Measurements from ENCODE around the gene NFE2L3. TPM values are rescaled to one million over a fixed set of nuclear protein-coding genes. Genes with fewer than 3 reads are reported as not detected.
A peak's percentile ranks its signal among the peaks of the same experiment; 100 is the strongest.

NFE2L3 gene
- total and polyA plus RNA-seq, 2 donors (not counting 1 experiment from before 2014, with no cell fraction given), result 1.4 to 1.6 TPM

DNA sequence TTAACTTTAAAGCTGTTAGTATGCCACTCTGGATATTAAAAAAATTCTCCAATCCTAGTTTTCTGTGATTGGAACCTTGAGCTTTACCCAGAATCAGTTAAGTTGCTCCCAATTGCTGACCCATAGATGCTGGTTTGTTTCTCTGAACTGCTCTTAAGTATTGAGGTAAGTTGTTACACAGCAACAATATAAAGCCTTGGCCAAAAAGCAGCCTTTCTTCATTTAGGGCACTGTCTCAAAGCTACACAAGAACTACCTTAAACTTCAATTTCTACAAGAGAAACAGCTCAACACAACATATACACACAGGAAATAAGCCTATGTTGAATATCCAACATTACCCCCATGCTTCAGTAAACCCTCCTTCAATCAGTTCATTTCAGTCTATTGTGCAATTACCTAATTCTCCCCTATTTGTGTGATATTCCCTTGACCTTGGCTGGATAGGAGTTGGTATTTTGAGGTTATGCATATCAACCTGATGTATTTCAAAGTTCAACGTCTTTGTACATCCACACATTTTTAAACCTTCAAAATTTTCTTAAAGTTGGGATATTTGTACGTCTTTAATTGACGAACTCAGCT lies 37.1 kb downstream of the NFE2L3 start:
- peak overlapping the region in 1 of 2 donors; percentile 12 for H3K27ac ChIP-seq (ENCODE audit: low read length in 2 of 2)
- no peak overlapping the region for H3K4me2 ChIP-seq (replicated peaks; ENCODE audit: low read depth, low read length, poor library complexity, severe bottlenecking)
- no peak overlapping the region for H3K4me3 ChIP-seq (ENCODE audit: control extremely low read depth in 1 of 5, extremely low read depth in 1 of 5, insufficient read depth in 1 of 5, low read depth in 2 of 5, low read length in 4 of 5)
- H3K9me3 ChIP-seq (ENCODE audit: control extremely low read depth in 1 of 3, control insufficient read depth in 2 of 3, insufficient read depth in 1 of 3, low read length in 2 of 3), result no peaks in the 10 kb centered on the region
- no peaks in the 10 kb centered on the region for H3K27me3 Mint-ChIP-seq
- H3K9me3 Mint-ChIP-seq (ENCODE audit: insufficient read depth), result no peaks in the 10 kb centered on the region
- peaks cover 36% of the 10 kb centered on the region for H3K79me2 ChIP-seq (ENCODE audit: control insufficient read depth, insufficient read depth, low read length)
- no peak overlapping the region for H2AFZ ChIP-seq (ENCODE audit: insufficient read depth, low read depth, low read length, poor library complexity, severe bottlenecking)
- H3K27me3 ChIP-seq (replicated peaks in 1 of 4; ENCODE audit: control extremely low read depth in 1 of 4, control insufficient read depth in 3 of 4, insufficient read depth in 4 of 4, low read length in 3 of 4), result no peaks in the 10 kb centered on the region
- ChIA-PET POLR2A (interaction anchor here (0.9 to 3.7 kb wide), 3 partner anchors 8 to 75 kb away, joined by 3 to 15 read pairs (median 3); partner anchors contain the start of genes CBX3 and HNRNPA2B1), CTCF (interaction anchor here (0.5 to 3.3 kb wide), 8 partner anchors 9 to 930 kb away, joined by 3 to 33 read pairs (median 8); partner anchors contain the start of gene NFE2L3)
- H3K4me3 Mint-ChIP-seq, result no peak overlapping the region
- peaks cover 6 to 56% of the 10 kb centered on the region in 2 experiments for H3K36me3 ChIP-seq (replicated peaks in 1 of 2; ENCODE audit: control extremely low read depth in 1 of 2, control insufficient read depth in 1 of 2, extremely low read depth in 1 of 2, insufficient read depth in 2 of 2, low read length in 1 of 2)
- no peak for ATAC-seq (ENCODE audit: low read depth)
- intact Hi-C loops (cut with micrococcal nuclease), result loop anchor here (1.0 to 2.0 kb wide), 2 partner anchors 8 to 14 kb away; no protein-coding TSS in a partner anchor
- peaks cover 29 to 30% of the 10 kb centered on the region in 2 donors for H3K4me1 ChIP-seq (ENCODE audit: control insufficient read depth in 2 of 2, insufficient read depth in 2 of 2, low read length in 2 of 2)
- H3K9ac ChIP-seq (ENCODE audit: low read length), result no peak overlapping the region
- peak overlapping the region; percentile 27 for H3K27ac Mint-ChIP-seq
- TF ChIP-seq, protein P1, sequence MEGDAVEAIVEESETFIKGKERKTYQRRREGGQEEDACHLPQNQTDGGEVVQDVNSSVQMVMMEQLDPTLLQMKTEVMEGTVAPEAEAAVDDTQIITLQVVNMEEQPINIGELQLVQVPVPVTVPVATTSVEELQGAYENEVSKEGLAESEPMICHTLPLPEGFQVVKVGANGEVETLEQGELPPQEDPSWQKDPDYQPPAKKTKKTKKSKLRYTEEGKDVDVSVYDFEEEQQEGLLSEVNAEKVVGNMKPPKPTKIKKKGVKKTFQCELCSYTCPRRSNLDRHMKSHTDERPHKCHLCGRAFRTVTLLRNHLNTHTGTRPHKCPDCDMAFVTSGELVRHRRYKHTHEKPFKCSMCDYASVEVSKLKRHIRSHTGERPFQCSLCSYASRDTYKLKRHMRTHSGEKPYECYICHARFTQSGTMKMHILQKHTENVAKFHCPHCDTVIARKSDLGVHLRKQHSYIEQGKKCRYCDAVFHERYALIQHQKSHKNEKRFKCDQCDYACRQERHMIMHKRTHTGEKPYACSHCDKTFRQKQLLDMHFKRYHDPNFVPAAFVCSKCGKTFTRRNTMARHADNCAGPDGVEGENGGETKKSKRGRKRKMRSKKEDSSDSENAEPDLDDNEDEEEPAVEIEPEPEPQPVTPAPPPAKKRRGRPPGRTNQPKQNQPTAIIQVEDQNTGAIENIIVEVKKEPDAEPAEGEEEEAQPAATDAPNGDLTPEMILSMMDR (IDR thresholded peaks at IDR 0.05), result no peak
- no peak for TF ChIP-seq EZH2 (IDR thresholded peaks at IDR 0.05; ENCODE audit: borderline replicate concordance, insufficient read depth, low read depth, low read length, poor library complexity, severe bottlenecking)
- H4K20me1 ChIP-seq (ENCODE audit: control insufficient read depth, insufficient read depth, low read length, poor library complexity, severe bottlenecking), result peaks cover 62% of the 10 kb centered on the region
- no CpG with 5 or more reads among the region's 3 CpGs for WGBS (ENCODE audit: insufficient coverage)
- H3K4me1 Mint-ChIP-seq, result peaks cover 89% of the 10 kb centered on the region
- DNase-seq, result no peak

- Histone ChIP-seq H3K36me3 (replicated peaks in 1 of 2; ENCODE audit: control extremely low read depth in 1 of 2, control insufficient read depth in 1 of 2, extremely low read depth in 1 of 2, insufficient read depth in 2 of 2, low read length in 1 of 2) (peaks cover 6 to 63% of the 10 kb centered on the region in 2 experiments), H3K9ac (ENCODE audit: low read length) (no peak overlapping the region), H3K79me2 (ENCODE audit: control insufficient read depth, insufficient read depth, low read length) (peaks cover 42% of the 10 kb centered on the region), H4K20me1 (ENCODE audit: control insufficient read depth, insufficient read depth, low read length, poor library complexity, severe bottlenecking) (peaks cover 69% of the 10 kb centered on the region), H3K9me3 (ENCODE audit: control extremely low read depth in 1 of 3, control insufficient read depth in 2 of 3, insufficient read depth in 1 of 3, low read length in 2 of 3) (no peaks in the 10 kb centered on the region), H3K27me3 (replicated peaks in 1 of 4; ENCODE audit: control extremely low read depth in 1 of 4, control insufficient read depth in 3 of 4, insufficient read depth in 4 of 4, low read length in 3 of 4) (no peaks in the 10 kb centered on the region), H3K4me1 (ENCODE audit: control insufficient read depth in 2 of 2, insufficient read depth in 2 of 2, low read length in 2 of 2) (peaks cover 35 to 36% of the 10 kb centered on the region in 2 donors), H3K4me3 (ENCODE audit: control extremely low read depth in 1 of 5, extremely low read depth in 1 of 5, insufficient read depth in 1 of 5, low read depth in 2 of 5, low read length in 4 of 5) (no peak overlapping the region), H3K27ac (ENCODE audit: low read length in 2 of 2) (no peak overlapping the region), H2AFZ (ENCODE audit: insufficient read depth, low read depth, low read length, poor library complexity, severe bottlenecking) (no peak overlapping the region), H3K4me2 (replicated peaks; ENCODE audit: low read depth, low read length, poor library complexity, severe bottlenecking) (no peak overlapping the region)
- intact Hi-C loops (cut with micrococcal nuclease), result loop anchor here (1.0 to 10.0 kb wide), 3 partner anchors 8 to 975 kb away; partner anchors contain the start of gene HOXA9
- ChIA-PET CTCF (interaction anchor here (0.5 to 3.3 kb wide), 4 partner anchors 9 to 931 kb away, joined by 10 to 33 read pairs (median 17); no protein-coding TSS in a partner anchor), POLR2A (interaction anchor here (3.7 kb wide), 1 partner anchor 10 kb away, joined by 15 read pairs; the partner anchor contains the start of genes CBX3 and HNRNPA2B1)
- Mint-ChIP-seq H3K9me3 (ENCODE audit: insufficient read depth) (no peaks in the 10 kb centered on the region), H3K4me3 (no peak overlapping the region), H3K27ac (no peak overlapping the region), H3K4me1 (peaks cover 90% of the 10 kb centered on the region), H3K27me3 (no peaks in the 10 kb centered on the region)
- ATAC-seq (ENCODE audit: low read depth) (no peak), DNase-seq (no peak)
- TF ChIP-seq, protein P1 (IDR thresholded peaks at IDR 0.05), result no peak
- no peak for TF ChIP-seq EZH2 (IDR thresholded peaks at IDR 0.05; ENCODE audit: borderline replicate concordance, insufficient read depth, low read depth, low read length, poor library complexity, severe bottlenecking)
- WGBS (ENCODE audit: insufficient coverage), result 85% methylated on average over 3 of the region's 3 CpGs
Observed at GRCh38 chr7:26189697-26190096, 37.7 kb downstream of the NFE2L3 start.
